WI38 (cell line): ENCODE data around the gene AGMO.

Source experiments
- H3K4me3 ChIP-seq: 2 replicates; pipeline ENCODE4 v1.5.1; 2011; ENCODE audit warnings: low read depth, mild to moderate bottlenecking, control low read depth, low read length
- CTCF ChIP-seq: IDR thresholded peaks from 2 replicates; pipeline ENCODE4 v1.5.1; 2012; ENCODE audit warnings: low read depth, mild to moderate bottlenecking, control low read depth, low read length

The AGMO gene

GRCh38 chr7:15602236-15602635 is 40.4 kb upstream of the AGMO start:
- TF ChIP-seq CTCF: no peak
- H3K4me3 ChIP-seq: no peak overlapping the region

- TF ChIP-seq CTCF: no peak
Observed at GRCh38 chr7:15601175-15601574, 39.4 kb upstream of the AGMO start.

DNA sequence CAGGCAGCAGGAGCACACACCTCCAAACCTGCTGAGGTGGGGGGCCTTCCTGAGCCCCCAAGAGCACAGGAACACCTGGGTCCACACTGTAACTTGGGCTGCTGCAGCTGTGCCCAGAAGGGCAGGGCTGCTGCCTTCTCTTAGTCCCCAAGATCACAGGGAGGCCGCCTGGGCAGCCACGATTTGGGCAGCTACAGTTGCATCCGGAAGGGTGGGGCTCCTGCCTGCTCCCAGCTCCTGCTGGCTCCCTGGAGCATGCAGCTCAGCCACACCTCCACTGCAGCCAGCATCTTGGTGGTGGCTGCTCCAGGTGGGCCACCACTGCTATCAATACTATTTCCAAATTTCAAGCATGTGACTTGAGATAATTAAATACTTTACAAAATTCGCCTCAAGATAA is 38.5 kb upstream of the AGMO start:
- TF ChIP-seq CTCF: no peak
- no peak overlapping the region for H3K4me3 ChIP-seq

More at GRCh38 chr7:15601175-15601574, 39.4 kb upstream of the AGMO start:
- no peak overlapping the region for H3K4me3 ChIP-seq

- H3K4me3 ChIP-seq: no peak overlapping the region
- no peak for TF ChIP-seq CTCF
Observed at GRCh38 chr7:15594461-15594860, 32.6 kb upstream of the AGMO start.

- TF ChIP-seq CTCF: no peak
- no peak overlapping the region for H3K4me3 ChIP-seq
Observed at GRCh38 chr7:15593382-15593781, 31.6 kb upstream of the AGMO start.

DNA sequence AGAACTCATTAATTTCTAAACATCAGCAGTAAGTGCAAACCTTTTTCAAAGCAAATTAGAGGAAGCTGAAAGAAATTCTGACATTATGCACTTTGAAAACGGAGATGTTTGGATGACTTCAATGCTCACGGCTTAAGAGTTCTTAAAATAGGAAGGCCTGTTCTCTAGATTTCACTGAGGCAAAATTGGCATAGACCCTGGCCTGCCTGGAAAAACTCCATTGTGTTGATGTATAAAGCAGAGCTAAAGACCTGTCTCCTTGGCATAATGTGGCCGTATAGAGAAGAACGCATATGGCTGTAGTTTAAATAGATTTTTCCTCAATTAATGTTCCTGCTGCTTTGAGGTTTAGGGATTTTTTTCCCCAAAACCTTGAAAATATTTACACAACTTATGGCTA is 24.5 kb upstream of the AGMO start:
- H3K4me3 ChIP-seq: no peak overlapping the region
- no peak for TF ChIP-seq CTCF

DNA sequence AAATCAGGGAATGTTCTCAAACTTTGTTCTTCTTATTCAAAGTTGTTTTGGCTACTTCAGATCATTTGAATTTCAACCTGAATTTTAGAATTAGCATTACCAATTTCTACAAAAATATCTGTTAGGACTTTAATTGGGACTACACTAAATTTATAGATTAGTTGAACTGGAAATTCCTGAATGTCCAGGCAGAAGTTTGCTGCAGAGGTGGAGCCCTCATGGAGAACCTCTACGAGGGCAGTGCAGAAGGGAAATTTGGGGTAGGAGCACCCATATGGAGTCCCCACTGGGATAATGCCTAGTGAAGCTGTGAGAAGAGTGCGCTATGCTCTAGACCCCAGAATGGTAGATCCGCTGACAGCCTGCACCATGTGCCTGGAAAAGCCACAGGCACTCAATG is 22.8 kb upstream of the AGMO start:
- H3K4me3 ChIP-seq: no peak overlapping the region
- TF ChIP-seq CTCF: no peak
